GM12878 (cell line): Measurements from ENCODE around the gene BAAT.

Experiments used
- KLF5 ChIP-seq: fragments of 450-650 bp; IDR thresholded peaks from 2 replicates; pipeline ENCODE4 v1.6.1; 2014; ENCODE audit warnings: mild to moderate bottlenecking; ENCODE audit not compliant: partially characterized antibody
- POLR2A ChIP-seq: IDR thresholded peaks from 2 replicates; pipeline ENCODE4 v1.6.1; 2011; ENCODE audit warnings: low read depth, mild to moderate bottlenecking, low read length

- TF ChIP-seq POLR2A (no peak), KLF5 (no peak)
Observed at GRCh38 chr9:101354143-101354764, 30.6 kb downstream of the BAAT start.
